HG02642 (cell line): ENCODE measurements around the gene IL1RAPL2.
"Not testable (repeated sequence)": the region's sequence is repeated elsewhere in the genome, so short reads cannot be mapped to it uniquely, and the experiment has no call there.

Experiments
- ATAC-seq: cut with Tn5 transposase; IDR thresholded peaks from one replicate; pipeline ENCODE4 v1.9.1; 2021; ENCODE audit warnings: mild to moderate bottlenecking; ENCODE audit not compliant: unreplicated experiment, poor library complexity

The IL1RAPL2 gene

GRCh38 chrX:105237407-105237806 lies 671.4 kb downstream of the IL1RAPL2 start:
- ATAC-seq = not testable (repeated sequence)

DNA sequence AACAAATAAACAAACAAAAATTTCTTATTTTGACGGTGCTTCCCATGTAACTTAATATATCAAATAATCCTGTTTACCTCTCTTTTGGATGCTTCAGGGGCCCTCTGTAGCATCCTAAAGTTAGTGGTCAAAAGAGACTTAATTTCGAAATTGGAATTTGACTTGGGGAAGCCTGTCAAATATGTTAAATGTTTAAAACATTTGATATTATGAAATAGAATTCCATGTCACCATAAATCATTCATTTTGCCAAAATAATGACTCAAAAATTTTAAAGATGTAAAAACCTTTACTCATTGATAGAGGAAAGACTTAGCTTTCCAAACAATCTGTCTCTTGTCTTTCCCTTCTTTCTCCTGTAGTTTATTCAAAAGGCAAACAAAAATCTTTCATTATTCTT lies 675.1 kb downstream of the IL1RAPL2 start:
- ATAC-seq = no peak

- no peak for ATAC-seq
These were observed 694.5 kb downstream of the IL1RAPL2 start for GRCh38 chrX:105260291-105261043.

DNA sequence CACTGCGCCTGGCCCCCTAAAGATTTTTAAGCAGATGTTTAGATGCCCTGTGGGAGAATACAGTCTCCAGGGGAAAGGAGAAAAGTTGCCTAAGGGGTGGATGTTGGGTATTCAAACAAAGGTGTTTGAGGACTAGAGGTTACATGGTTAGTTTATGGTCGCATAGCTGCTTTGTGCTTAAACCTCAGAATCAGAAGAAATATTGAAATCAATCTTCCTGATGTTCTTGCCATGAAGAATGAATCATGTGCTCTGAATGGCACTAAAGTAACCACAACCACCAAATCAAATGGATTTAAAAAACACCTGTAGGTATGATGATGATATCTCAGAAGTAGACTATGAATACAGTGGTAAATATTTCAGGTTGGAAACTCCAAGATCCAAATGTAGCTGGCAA lies 697.2 kb downstream of the IL1RAPL2 start:
- ATAC-seq = no peak

- no peak for ATAC-seq
These were observed 697.8 kb downstream of the IL1RAPL2 start for GRCh38 chrX:105263801-105264200.

- no peak for ATAC-seq
These were observed 699.1 kb downstream of the IL1RAPL2 start for GRCh38 chrX:105265093-105265492.

DNA sequence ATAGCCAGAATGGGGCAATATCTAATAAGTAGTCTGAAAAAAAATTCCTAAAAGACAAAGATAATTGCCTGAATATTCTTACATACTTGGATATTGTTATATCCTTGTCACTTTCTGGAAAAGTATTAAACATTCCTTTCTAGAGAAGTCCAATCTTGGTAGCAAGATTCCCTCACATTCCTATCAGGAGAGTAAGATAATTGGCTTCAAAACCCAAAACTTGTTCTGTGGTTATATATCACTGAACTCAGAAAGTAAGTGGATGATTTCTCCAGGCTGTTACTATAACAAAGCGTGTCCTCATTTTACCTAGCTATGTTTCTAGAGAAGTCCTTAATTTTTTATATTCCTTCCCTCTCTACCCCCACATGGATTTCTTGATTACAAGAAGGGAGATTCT lies 700.5 kb downstream of the IL1RAPL2 start:
- no peak for ATAC-seq

- no peak for ATAC-seq
These were observed 701.2 kb downstream of the IL1RAPL2 start for GRCh38 chrX:105267167-105267566.

GRCh38 chrX:105269386-105269785 lies 703.4 kb downstream of the IL1RAPL2 start:
- no peak for ATAC-seq

DNA sequence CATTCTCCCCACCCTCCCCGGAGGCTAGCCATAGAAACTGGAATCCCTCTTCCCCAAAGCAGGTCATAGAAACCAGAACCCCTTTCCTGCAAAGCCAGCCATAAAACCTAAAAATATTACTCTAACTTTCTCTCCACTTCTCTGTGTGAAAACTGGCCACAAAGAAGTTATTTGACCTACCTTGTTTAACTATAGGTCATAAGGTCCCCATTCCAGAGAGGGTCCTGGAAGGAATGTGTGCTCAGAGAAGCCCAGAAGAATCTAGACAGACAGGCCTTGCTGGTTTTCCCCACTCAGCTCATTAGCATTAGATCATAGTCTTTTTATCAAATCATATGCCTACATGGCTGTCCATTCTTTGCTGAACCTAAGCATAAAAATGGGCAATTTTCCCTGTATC lies 707.3 kb downstream of the IL1RAPL2 start:
- no peak for ATAC-seq

GRCh38 chrX:105274091-105274490 lies 708.1 kb downstream of the IL1RAPL2 start:
- ATAC-seq = no peak

GRCh38 chrX:105277132-105277531 lies 711.1 kb downstream of the IL1RAPL2 start:
- ATAC-seq = no peak

DNA sequence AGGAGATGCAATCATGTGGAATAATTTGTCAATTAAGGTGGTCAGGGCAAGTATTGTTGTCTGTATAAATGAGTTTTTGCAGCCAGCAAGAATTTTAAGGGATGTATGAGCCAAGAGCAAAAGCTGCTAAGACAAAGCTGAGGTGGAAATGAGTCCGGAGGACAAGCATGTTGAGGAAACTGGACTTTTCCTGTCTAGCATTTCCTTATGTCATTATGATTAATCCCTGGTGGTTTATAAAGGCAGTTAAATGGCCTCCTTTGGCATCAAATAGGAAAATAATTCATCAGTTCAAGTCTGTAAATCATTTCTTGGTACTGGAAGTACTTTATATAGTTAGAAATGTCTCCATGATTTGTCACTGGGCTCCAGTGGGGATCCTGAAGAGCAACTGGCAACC lies 716.1 kb downstream of the IL1RAPL2 start:
- ATAC-seq = no peak

- ATAC-seq = no peak
These were observed 731.0 kb downstream of the IL1RAPL2 start for GRCh38 chrX:105297041-105297440.

DNA sequence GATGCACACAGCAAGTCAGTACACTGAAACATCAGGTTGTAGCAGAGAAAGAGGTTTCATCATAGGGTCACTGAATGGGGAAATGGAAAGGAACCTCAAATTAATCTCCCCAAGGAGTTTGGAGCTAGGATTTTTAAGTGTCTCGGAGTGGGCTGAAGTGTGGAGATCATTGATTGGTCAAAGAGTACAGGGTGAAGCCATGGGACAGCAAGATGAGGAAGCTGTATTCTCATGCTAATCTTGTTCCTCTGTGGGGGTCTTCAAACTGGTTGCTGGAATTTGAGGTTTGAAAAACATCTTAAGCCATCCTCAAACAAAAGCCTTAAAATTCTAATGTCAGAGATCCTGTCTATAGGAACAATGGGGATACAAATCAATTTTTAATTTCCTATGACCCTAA lies 733.3 kb downstream of the IL1RAPL2 start:
- ATAC-seq = no peak

DNA sequence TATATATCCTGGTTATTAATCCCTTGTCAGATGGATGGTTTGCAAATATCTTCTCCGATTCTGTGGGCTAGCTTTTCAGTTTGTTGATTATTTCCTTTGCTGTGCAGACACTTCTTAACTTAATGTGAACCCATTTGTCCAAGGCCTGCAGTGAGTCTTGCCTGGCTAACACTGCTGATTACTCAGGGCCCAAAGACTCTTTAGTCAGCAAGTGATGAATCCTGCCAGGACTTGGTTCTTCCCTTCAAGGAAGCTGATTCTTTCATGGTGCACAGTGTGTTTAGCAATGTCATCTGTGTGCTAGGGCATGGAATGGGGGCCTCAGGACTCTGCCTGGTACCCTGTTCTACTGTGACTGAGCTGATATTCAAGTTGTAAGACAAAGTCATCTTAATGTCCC lies 736.2 kb downstream of the IL1RAPL2 start:
- no peak for ATAC-seq

DNA sequence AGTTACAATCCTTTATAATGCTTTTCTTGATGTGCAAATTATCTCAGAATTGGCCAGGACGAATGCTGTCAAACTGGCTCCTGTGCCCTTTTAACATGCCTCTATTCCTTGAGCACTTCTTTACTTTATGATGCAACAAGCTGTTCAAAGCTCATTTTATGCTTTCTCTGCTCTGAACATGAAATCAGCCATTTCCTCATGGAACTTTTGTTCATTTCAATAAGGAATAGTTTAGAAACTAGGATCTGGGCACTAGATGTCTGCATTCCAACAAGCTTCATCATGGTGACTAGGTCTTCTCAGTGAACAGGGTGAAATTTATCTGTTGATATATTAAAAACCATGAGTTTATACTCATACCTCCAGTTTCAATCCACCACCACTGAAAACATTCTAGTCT lies 741.8 kb downstream of the IL1RAPL2 start:
- no peak for ATAC-seq

GRCh38 chrX:105313596-105313995 lies 747.6 kb downstream of the IL1RAPL2 start:
- no peak for ATAC-seq

- no peak for ATAC-seq
These were observed 748.5 kb downstream of the IL1RAPL2 start for GRCh38 chrX:105314458-105314857.

DNA sequence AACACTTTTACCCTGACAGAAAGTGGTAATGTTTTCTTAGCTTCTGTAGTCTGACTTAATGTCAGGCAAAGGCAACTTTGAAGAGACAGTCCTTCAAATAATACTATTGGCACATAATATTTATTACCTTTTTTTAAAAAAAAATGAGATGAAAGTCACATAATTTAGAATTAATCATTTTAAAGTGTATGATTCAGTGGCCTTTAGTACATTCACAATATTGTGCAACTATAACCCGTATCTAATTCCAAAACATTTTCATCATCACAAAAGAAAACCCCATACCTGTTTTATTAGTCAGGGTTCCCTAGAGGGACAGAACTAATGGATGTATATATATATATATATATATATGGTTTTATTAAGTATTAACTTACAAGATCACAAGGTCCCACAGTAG lies 749.2 kb downstream of the IL1RAPL2 start:
- ATAC-seq = no peak

DNA sequence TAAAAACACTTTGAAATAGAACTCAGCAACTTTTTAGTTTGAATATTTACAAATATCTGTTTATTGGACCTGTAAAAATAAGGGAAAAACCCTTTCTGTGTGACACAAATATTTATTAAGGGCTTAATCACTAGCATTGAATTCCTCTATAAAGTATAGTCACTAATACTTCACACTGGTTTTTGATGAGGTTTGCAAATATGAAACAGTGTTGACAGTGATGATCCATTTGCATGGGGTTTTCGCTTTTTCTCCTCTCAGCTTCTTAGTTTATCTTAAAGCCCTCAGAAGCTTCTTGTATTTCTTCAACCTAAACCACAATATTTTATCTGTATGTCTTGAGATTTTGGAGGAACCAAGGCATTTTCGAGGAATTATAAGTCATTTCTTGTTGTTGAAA lies 751.1 kb downstream of the IL1RAPL2 start:
- ATAC-seq = no peak

DNA sequence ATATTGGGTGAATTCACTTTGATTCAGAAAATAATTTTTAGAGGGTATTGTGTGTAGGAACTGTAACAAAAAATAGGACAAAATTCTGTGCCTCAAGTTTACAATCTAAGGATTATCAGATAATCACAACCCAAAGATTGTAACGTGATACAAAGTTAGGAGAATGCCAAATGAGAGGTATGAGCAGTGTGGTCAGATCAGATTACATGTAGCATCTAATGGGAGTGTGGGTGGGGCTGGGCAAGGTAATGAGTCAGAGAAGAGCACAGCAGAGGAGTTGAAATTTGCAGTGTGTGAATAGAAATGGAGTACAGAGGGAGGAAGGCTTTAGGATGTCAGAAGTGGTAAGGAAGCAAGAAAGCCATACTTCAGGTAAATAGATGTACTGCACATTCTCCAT lies 757.9 kb downstream of the IL1RAPL2 start:
- no peak for ATAC-seq

GRCh38 chrX:105328773-105329172 lies 762.8 kb downstream of the IL1RAPL2 start:
- ATAC-seq = no peak
